ENCODE results near the gene BRPF1.

- TF ChIP-seq CTCF (IDR thresholded peaks at IDR 0.05) (no peak), ZFX (IDR thresholded peaks at IDR 0.05; ENCODE audit: borderline replicate concordance) (no peak)
These were observed 53.4 kb downstream of the BRPF1 start for GRCh38 chr3:9784965-9785364.

Measured in 22Rv1 (cell line).